Neural cell (in vitro differentiated cells): Measurements from ENCODE around the gene UBE2K.

Experiments used
- EZH2 ChIP-seq: fragments of 200-600, 300-800 bp; shearing (Covaris generic), sonication (generic); IDR thresholded peaks from 2 replicates; pipeline ENCODE4 v1.6.1; 2014; ENCODE audit warnings: antibody characterized with exemption, low read length, borderline replicate concordance, mild to moderate bottlenecking; ENCODE audit not compliant: insufficient read depth, poor library complexity, severe bottlenecking
- POLR2AphosphoS5 ChIP-seq: IDR thresholded peaks from 2 replicates; pipeline ENCODE4 v1.6.1; 2012
- RAD21 ChIP-seq: fragments of 450-650 bp; conservative IDR thresholded peaks from 2 replicates; pipeline ENCODE4 v1.6.1; 2014; ENCODE audit warnings: antibody characterized with exemption, mild to moderate bottlenecking, moderate library complexity
- TAF1 ChIP-seq: IDR thresholded peaks from 2 replicates; pipeline ENCODE4 v1.6.1; 2012; ENCODE audit warnings: low read depth
- TF ChIP-seq, protein P1 (sequence below): fragments of 450-650 bp; IDR thresholded peaks from 2 replicates; pipeline ENCODE4 v1.5.1; 2014; ENCODE audit warnings: antibody characterized with exemption, mild to moderate bottlenecking, moderate library complexity; ENCODE audit not compliant: poor library complexity, severe bottlenecking

DNA sequence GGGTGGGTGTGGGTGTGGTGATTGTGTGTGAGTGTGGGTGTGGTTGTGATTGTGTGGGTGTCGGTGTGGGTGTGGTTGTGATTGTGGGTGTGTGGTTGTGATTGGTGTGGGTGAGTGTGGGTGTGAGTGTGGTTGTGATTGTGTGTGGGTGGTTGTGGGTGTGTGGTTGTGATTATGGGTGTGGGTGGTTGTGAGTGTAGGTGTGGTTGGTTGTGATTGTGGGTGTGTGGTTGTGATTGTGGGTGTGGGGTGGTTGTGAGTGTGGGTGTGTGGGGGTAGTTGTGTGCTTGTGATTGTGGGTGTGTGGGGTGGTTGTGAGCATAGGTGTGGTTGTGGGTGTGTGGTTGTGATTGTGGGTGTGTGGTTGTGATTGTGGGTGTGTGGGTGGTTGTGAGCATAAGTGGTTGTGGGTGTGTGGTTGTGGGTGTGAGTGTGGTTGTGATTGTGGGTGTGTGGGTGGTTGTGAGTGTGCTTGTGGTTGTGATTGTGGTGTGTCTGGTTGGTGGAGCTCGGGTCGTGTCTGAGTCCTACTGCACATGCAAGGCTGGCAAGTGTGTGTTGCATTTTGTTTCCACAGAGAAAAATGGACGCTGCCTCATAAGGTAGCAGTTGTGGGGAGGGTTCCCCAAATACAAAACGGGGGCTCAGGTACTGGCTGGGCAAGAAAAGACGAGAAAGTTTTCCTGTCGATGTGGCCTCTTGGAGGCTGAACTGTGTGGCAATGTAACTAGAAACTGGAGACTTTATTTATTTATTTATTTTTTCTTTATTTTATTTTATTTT is 116.7 kb downstream of the UBE2K start:
- TF ChIP-seq, protein P1, sequence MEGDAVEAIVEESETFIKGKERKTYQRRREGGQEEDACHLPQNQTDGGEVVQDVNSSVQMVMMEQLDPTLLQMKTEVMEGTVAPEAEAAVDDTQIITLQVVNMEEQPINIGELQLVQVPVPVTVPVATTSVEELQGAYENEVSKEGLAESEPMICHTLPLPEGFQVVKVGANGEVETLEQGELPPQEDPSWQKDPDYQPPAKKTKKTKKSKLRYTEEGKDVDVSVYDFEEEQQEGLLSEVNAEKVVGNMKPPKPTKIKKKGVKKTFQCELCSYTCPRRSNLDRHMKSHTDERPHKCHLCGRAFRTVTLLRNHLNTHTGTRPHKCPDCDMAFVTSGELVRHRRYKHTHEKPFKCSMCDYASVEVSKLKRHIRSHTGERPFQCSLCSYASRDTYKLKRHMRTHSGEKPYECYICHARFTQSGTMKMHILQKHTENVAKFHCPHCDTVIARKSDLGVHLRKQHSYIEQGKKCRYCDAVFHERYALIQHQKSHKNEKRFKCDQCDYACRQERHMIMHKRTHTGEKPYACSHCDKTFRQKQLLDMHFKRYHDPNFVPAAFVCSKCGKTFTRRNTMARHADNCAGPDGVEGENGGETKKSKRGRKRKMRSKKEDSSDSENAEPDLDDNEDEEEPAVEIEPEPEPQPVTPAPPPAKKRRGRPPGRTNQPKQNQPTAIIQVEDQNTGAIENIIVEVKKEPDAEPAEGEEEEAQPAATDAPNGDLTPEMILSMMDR = no peak
- TF ChIP-seq EZH2 (no peak), RAD21 (no peak), POLR2AphosphoS5 (no peak), TAF1 (no peak)
